Coronary artery (tissue), 2 donors: ENCODE measurements around the gene BEGAIN.

ENCODE experiments used
- DNase-seq: peaks from one replicate; pipeline ENCODE4 v3.0.0-alpha.2; 2017; ENCODE audit warnings: low spot score
- H3K27ac ChIP-seq, 2 donors: fragments of 200-600 bp; sonication (generic); one replicate each; pipeline ENCODE4 v1.5.1; 2016 to 2019
- H3K4me3 ChIP-seq: fragments of 200-600 bp; sonication (generic); 2 replicates; pipeline ENCODE4 v1.5.1; 2016; ENCODE audit warnings: mild to moderate bottlenecking, moderate library complexity
- TF ChIP-seq, protein P1 (sequence below): fragments of 200-600 bp; sonication (generic); IDR thresholded peaks from one replicate; pipeline ENCODE4 v1.5.1; 2019; ENCODE audit warnings: antibody characterized with exemption

Gene BEGAIN

DNA sequence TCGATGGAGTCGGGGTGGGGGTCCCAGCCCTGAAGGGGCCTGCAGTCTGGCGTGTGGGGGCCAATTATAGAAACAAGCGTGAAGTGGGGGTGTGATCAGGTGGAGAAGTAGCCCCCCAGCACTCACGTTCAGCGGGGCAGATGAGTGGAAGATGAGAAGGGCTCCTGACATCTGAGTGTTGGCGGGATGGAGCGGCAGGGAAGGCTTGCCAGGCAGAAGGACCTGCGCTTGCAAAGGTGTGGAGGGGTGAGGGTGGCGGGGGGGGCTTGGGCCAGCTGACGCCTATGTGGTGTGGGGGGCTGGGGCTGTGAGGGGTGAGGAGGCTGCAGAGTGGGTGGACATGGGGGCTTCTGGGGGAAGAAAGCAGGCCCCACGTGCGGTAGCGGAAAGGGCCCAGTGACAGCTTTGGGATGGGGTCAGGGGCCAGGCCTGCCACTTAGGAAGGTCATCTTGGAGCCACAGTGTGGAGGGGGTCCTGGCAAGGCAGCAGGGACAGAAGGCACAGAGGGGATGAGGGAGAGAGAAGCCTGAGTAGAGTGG, 22.2 kb upstream of the BEGAIN start:
- Histone ChIP-seq H3K27ac (no peak overlapping the region), H3K4me3 (no peak overlapping the region)
- DNase-seq = no peak
- TF ChIP-seq, protein P1, sequence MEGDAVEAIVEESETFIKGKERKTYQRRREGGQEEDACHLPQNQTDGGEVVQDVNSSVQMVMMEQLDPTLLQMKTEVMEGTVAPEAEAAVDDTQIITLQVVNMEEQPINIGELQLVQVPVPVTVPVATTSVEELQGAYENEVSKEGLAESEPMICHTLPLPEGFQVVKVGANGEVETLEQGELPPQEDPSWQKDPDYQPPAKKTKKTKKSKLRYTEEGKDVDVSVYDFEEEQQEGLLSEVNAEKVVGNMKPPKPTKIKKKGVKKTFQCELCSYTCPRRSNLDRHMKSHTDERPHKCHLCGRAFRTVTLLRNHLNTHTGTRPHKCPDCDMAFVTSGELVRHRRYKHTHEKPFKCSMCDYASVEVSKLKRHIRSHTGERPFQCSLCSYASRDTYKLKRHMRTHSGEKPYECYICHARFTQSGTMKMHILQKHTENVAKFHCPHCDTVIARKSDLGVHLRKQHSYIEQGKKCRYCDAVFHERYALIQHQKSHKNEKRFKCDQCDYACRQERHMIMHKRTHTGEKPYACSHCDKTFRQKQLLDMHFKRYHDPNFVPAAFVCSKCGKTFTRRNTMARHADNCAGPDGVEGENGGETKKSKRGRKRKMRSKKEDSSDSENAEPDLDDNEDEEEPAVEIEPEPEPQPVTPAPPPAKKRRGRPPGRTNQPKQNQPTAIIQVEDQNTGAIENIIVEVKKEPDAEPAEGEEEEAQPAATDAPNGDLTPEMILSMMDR = no peak

DNA sequence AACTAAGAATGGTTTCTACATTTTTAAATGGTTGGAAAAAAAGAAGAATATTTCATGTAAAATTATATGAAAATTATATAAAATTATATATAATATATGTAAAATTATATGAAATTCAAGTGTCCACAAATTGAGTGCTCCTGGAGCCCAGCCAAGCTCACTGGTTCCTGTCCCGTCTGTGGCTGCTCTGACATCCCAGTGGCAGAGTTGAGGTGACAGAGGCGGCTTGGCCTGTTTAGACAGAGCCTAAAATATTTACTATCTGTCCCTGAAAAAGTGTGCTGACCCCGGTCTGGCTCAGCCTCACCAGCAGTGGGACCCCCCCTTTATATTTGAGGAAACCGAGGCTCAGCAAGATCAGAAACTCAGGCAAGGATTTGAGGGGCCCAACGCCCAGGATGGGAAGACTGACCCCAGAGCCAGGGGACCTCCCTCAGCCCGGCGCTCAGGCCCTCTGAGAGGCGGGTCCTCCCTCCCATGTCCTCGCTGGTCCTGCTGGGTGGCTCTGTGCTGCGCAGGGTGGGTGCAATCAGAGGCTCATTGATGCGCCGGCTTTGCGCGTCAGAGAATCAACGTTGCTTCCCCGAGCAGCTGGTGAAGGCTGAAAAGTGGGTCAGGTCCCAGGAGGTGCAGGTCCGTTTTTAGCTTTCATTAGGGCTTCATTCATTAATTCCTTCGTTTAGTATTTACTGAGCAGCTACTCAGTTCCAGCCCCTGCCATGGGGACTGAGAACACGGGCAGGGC, 21.5 kb upstream of the BEGAIN start:
- Histone ChIP-seq H3K4me3 (no peak overlapping the region), H3K27ac (no peak overlapping the region)
- no peak for DNase-seq
- TF ChIP-seq, protein P1 = no peak

DNA sequence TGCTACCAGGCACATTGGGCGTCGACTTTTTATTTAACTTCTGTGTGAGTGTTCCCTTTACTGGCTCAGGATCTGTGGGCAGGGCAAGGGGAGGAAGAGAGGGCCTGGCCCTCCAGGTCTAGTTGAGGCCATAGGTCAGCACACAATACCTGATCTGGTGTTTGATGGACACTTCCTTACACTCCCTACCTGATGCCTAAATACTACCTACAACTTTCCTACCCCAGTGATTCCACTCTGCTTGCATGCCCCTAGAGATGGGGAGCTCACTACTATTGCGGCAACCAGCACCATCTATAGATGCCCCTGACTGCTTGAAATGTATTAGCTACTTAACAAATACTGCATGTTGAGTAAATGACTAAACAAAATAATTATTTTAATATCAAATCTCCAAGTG, 20.8 kb upstream of the BEGAIN start:
- H3K27ac ChIP-seq = no peak overlapping the region
- TF ChIP-seq, protein P1 = no peak
- H3K4me3 ChIP-seq = no peak overlapping the region
- no peak for DNase-seq

DNA sequence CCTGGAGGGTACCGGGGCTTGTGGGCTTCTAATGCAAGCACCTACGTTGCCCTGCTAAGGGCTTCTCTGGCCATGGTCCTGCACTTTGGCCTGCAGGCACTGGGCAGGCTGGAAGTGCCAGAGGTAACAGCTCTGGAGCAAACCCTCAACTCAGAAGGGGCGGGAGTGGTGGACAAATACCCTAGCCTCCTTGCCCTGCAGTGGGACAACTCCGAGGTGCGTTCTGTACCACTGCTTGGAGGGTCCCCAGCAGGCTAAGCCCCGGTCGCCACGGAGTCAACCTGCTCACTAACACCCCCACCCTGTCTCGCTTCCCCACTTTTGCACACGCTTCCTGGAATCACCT, 20.4 kb upstream of the BEGAIN start:
- TF ChIP-seq, protein P1 = no peak
- no peak overlapping the region for H3K27ac ChIP-seq
- no peak for DNase-seq
- H3K4me3 ChIP-seq = no peak overlapping the region

DNA sequence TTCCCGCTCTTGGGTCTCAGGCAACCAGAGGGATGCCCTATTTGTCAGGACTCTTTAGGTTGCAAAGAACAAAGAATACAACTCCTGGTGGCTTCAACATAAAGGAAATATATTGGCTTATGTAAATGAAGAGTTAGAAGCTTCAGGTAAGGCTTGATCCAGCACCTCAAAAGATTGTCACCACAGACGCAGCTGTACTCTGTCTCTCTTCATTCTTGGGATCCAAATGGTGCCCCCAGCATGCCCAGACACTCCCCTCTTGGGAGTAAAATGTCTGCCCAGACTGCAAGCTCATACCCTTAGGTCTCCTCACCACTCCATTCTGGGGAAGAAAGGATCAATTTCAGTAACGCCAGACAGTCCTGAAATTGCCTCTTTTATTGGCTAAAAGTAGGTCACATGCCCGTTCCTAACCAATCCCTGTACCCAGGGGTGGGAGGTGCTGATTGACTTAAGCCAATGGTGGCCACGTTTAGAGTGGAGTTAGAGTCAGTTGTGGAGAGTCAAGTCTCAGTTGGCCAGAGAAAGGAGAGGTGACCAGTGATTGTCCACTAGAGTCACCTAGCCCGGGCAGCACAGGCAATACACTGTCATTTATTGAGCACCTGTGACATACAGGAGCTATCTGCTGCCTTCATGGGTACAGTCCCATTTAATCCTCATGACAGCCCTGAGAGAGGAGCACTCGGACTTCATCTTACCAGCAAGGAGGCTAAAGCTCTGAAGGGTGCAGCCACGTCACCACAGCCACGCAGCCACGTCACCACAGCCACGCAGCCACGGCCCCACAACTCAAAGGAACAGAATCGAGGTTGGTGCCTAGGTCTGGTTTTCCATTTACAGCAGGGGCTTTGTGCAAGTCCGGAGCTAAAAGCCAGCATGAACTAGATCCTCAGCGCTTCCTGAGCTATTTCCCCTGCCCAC, 19.7 kb upstream of the BEGAIN start:
- no peak overlapping the region for H3K4me3 ChIP-seq
- DNase-seq = no peak
- TF ChIP-seq, protein P1 = no peak
- H3K27ac ChIP-seq = no peak overlapping the region

DNA sequence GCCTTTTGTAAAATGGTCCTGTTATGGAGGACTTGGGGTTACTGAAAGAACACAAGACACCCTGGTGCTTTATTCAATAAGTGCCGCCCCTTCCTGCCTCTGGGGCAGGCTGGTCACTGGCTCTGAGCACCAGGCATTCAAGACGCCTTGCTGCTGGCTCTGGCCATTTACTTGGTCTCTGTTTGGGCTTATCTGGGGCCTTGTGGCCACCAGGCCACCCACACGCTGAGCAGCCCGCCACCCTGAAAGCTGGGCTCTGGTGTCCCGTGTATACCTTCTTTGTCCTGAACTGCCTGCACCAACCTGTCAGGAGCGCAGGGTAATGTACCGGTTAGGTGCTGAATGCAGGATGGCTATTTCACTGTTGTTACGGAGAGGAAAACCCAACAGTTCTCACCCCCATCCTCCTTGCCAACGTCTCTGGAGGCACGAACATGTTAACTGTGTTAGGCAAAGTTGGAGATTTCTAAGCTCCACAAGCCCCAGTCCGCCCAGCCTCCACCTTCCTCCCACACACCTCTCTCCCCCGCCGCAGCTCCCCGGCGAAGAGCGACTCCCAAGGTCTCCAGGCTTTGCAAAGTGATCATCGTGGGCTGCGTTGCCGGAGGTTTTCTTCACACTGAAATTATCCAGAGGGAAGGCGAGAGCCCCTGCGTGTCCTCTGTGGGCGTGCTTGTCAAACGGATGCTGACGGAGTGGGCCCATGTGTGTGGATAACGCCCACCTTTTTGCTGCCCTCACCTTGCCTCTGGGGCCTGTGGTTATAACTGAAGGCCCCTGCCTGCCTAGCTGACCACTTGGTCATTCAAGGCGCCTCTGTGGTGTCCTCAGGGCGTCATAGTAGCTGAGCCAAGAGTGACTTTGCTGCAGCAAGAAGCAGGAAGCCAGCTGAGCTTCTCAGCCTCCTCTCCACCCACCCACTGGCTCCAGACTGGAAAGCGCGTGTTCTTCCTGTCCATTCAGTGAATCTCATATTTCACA, 18.8 kb upstream of the BEGAIN start:
- no peak for DNase-seq
- TF ChIP-seq, protein P1 = no peak
- Histone ChIP-seq H3K27ac (no peak overlapping the region), H3K4me3 (no peak overlapping the region)
